Cardiac fibroblast (primary cell): ENCODE results near the gene AIFM1.

Experiments used
- DNase-seq, 2 donors: peaks; one replicate each; pipeline versions ENCODE4 v3.0.0 to v3.0.0-alpha.2; 2010; ENCODE audit warnings: low read depth in 2 of 2
- H3K4me3 ChIP-seq, 2 donors: replicated peaks in 1 of 2; 1 replicate in 1 of 2; 2 replicates in 1 of 2; pipeline ENCODE4 v1.5.1; 2011; ENCODE audit warnings: low read depth in 2 of 2, low read length in 2 of 2, mild to moderate bottlenecking in 2 of 2, moderate library complexity in 1 of 2
- TF ChIP-seq, protein P1 (sequence below): IDR thresholded peaks from one replicate; pipeline ENCODE4 v1.5.1; 2011; ENCODE audit warnings: low read depth, mild to moderate bottlenecking, low read length, inconsistent platforms

AIFM1 gene

DNA sequence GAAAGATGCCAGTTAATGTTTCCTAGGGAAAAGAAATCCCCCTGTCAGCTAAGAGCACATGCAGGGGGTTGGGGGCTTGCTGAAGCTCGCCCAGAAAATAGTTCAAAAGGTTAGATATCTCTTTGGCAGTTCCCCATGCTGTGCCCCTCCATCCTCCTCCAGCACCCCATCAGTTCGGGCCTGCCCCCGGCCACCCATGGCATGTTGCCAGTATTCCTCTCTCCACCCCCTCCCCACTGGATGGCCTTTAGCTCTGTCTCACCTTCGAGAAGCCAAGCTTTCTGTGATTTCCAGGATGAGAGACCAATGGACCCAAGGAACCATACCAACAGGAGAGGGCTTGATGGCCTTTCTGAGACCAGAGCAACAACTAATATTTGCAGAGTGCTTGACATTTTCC lies 11.3 kb upstream of the AIFM1 start:
- TF ChIP-seq, protein P1, sequence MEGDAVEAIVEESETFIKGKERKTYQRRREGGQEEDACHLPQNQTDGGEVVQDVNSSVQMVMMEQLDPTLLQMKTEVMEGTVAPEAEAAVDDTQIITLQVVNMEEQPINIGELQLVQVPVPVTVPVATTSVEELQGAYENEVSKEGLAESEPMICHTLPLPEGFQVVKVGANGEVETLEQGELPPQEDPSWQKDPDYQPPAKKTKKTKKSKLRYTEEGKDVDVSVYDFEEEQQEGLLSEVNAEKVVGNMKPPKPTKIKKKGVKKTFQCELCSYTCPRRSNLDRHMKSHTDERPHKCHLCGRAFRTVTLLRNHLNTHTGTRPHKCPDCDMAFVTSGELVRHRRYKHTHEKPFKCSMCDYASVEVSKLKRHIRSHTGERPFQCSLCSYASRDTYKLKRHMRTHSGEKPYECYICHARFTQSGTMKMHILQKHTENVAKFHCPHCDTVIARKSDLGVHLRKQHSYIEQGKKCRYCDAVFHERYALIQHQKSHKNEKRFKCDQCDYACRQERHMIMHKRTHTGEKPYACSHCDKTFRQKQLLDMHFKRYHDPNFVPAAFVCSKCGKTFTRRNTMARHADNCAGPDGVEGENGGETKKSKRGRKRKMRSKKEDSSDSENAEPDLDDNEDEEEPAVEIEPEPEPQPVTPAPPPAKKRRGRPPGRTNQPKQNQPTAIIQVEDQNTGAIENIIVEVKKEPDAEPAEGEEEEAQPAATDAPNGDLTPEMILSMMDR, result no peak
- H3K4me3 ChIP-seq, result no peak overlapping the region
- DNase-seq, result no peak

DNA sequence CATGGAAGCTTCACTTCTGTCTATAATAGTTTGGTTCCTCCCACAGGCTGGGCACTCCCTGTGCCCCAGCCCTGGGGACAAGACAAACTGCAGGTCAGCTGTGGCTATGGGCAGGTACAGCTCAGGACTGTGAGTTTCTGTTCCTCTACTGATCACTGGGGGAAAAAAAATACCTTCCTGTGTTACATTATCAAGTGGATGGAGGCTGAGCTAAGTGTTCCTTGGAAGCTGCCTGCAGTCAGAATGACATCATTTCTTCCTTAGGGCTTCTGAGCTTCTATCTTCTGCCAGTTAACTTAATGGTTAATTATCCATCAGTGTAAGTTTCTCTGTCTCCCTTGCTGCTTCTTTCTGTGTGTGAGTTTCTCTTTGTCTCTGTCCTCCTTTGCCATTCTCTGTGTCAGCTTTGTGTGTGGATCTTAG lies 10.7 kb upstream of the AIFM1 start:
- TF ChIP-seq, protein P1, result no peak
- DNase-seq, result no peak
- no peak overlapping the region for H3K4me3 ChIP-seq

DNA sequence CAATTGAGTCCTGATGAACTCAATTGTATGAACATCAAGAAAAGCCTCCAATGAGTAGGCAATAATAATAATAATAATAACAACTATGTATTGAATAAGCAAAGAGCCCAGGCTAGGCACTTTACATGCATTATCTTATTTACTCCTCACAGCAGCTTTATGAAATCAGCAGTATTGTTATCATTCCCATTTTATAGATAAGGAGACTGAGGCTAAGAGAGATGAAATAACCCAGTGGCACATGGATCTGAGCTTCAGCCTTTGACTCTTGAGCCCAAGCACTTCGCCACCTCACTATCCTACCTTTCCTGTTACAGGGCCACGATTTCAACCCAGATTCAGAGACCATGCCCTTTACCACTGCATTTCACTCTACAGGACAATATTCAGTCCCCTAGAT lies 9.3 kb upstream of the AIFM1 start:
- DNase-seq, result no peak
- no peak overlapping the region for H3K4me3 ChIP-seq
- TF ChIP-seq, protein P1, result no peak

DNA sequence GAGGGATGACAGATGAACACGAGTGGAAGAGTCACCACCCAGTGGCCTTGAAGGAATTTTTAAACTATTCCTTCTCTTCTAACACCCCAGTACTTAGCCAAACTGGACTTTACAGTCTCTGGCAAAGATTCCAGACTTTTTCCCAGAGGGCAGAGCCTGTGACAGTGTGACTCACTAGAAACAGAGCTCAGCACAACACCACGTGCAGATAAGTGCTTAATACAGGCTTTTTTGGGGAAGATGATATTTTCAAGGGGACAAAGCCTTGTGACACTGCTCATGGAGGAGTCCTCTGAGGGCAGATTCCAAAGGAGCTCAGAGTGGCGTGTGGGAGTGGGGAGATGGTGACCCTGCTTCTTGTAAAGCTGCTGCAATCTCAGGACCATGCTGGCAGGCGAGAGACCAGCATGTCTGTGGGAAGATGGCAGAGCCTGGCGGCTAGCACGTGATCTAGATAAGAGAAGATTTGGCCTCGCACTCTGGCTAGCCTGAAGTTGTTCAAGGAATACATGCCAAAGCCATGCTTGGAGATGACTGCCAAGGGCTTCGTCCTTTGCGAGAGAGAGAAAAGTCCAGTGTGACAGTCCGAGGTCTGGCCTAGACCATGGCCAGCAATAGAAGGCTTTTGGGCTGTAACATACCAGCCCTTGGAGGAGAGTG lies 8.5 kb upstream of the AIFM1 start:
- peak; percentile 62 to 77 for DNase-seq
- no peak overlapping the region for H3K4me3 ChIP-seq
- TF ChIP-seq, protein P1, result no peak

DNA sequence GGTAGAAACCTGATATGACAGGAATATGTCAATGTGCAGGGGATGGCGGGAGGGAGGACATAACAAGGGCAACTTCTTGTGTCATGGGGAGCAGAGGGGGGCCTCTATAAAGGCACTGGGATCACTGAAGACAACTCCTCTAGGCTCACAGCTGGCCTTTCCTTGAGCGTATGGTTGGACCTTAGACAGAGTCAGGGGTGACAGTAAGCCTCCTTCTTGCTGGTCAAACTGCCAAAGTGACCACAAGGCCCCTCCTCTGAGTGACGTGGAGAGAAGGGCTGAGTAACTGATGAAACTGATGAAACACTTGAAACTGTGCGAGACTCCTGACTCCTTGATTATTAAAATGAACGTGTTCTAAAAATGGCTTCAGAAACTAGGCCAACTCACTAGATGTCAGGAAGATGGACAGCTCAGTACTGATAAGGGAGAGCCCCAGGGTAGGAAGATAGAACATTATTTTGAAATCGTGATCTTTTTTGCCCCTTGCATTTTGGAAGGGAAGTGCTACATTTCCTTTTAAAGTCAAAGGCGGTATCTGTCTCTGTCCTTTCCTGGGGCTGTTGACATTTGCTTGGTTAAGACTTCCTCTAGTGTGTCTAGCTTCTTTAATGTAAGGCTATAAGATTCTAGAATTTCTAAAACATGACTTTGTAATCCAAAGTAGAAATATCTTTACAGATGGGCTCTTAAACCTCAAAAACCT lies 7.7 kb upstream of the AIFM1 start:
- H3K4me3 ChIP-seq, result no peak overlapping the region
- TF ChIP-seq, protein P1, result no peak
- peak; percentile 82 to 84 for DNase-seq

DNA sequence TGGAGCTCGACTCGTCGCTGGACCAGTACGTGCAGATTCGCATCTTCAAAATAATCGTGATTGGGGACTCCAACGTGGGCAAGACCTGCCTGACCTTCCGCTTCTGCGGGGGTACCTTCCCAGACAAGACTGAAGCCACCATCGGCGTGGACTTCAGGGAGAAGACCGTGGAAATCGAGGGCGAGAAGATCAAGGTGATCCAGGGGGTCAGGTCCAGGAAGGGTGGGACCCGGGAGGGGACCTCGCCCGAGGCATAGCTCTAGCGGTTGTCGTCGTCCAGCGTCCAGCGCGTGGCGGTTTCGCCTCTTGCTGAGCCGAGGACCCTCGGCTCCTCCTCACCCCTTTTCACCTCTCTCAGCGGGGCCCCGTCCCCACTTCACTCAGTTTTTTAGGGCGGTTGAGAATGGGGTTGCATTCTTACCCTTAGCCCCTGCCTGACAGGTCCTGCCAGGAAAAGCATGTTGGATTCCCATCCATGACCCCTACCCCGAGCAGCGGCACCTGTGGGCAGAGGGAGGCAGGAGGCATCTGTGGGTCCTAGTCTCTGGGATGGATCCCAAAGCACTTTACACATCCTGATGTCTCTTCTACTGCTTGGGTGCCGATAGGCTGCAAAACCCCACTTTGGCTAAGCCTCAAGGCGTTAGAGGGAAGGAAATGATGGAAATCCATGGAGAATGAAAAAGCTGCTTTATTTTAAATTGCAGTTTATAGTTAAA lies 6.6 kb upstream of the AIFM1 start:
- TF ChIP-seq, protein P1, result no peak
- H3K4me3 ChIP-seq, result peak overlapping the region; percentile 43 to 48
- DNase-seq, result no peak
